ENCODE data around the gene MINAR2. TPM values are rescaled to one million over a fixed set of nuclear protein-coding genes. Genes with fewer than 3 reads are reported as not detected.

The MINAR2 gene
- total RNA-seq, 6 experiments from 2014 or later, result not detected

DNA sequence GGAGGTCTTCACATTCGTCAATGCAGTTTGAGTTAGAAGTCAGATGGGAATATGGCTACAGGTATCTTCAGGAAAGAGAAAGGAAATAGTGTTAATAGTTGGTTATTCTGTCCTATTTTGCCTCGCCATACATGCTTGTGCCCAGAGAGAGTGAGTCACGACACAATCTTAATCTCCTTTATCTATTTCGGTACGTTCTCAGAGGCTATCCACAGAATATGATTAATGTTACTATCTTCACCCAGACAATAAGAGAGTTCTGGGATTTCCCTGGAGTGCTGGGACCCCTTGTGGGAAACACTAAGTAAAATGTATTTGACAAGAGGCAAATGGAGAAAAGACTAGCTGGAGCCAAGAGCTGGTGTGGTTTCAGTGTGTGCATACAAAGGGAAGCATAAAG is 25.5 kb downstream of the MINAR2 start:
- H3K4me3 Mint-ChIP-seq, result no peak overlapping the region

DNA sequence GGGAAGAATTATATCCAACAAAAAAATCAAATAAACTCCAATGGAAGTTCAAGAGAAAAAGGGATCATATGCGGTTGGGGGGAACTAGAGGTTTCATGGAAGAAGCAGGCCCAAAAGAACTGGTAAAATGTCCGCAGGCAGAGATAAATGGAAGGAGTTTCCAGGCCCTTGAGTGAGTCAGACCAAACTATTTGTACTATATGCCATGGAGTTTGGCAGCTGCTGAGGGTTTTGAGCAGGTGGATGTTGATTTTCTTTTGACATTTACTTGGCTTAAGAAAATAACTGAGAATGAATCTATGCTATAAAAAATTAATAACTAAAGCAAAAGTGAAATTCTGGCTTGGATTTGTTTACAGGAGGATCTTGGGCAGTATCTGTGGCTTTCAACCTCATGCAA is 33.7 kb downstream of the MINAR2 start:
- DNase-seq, result no peak
- Mint-ChIP-seq H3K4me3 (no peak overlapping the region), H3K27me3 (ENCODE audit: insufficient read depth) (no peaks in the 10 kb centered on the region), H3K4me1 (ENCODE audit: low read depth) (no peaks in the 10 kb centered on the region), H3K9me3 (peaks cover 34% of the 10 kb centered on the region), H3K36me3 (ENCODE audit: low read depth) (no peaks in the 10 kb centered on the region), H3K27ac (no peak overlapping the region)
- no peak for TF ChIP-seq CTCF (IDR thresholded peaks at IDR 0.05)

More for the DNA sequence above, 25.5 kb downstream of the MINAR2 start:
- Mint-ChIP-seq H3K36me3 (ENCODE audit: low read depth) (no peaks in the 10 kb centered on the region), H3K4me1 (ENCODE audit: low read depth) (no peaks in the 10 kb centered on the region), H3K27me3 (ENCODE audit: insufficient read depth) (no peaks in the 10 kb centered on the region), H3K9me3 (peaks cover 5% of the 10 kb centered on the region), H3K27ac (no peak overlapping the region)
- TF ChIP-seq CTCF (IDR thresholded peaks at IDR 0.05), result no peak
- no peak for DNase-seq

DNA sequence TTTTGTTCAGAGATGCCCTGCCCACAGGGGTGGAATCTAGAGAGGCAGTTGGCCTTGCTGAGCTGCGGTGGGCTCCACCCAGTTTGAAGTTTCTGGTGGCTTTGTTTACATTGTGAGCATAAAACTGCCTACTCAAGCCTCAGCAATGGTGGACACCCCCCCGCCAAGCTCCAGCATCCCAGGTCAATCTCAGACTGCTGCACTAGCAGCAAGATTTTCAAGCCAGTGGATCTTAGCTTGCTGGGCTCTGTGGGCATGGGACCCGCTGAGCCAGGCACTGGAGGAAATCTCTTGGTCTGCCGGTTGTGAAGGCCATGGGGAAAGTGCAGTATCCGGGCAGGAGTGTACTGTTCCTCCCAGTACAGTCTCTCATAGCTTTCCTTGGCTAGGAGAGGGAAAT is 55.5 kb downstream of the MINAR2 start:
- Mint-ChIP-seq H3K27me3 (ENCODE audit: insufficient read depth) (no peaks in the 10 kb centered on the region), H3K9me3 (peaks cover 50% of the 10 kb centered on the region), H3K4me1 (ENCODE audit: low read depth) (no peaks in the 10 kb centered on the region), H3K36me3 (ENCODE audit: low read depth) (peaks cover 7% of the 10 kb centered on the region; the same call in 1 of the 2 replicates), H3K27ac (no peak overlapping the region), H3K4me3 (no peak overlapping the region)
- TF ChIP-seq CTCF (IDR thresholded peaks at IDR 0.05), result no peak
- no peak for DNase-seq

DNA sequence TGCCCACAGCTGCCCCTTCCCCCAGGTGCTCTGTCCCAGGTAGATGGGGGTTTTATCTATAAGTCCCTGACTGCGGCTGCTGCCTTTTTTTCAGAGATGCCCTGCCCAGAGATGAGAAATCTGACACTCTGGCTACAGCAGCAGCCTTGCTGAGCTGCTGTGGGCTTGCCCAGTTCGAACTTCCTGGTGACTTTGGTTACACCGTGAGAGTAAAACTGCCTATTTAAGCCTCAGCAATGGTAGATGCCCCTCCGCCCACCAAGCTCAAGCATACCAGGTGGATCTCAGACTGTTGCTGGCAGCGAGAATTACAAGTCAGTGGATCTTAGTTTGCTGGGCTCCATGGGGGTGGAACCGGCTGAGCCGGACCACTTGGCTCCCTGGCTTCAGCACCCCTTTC is 56.8 kb downstream of the MINAR2 start:
- H3K27ac Mint-ChIP-seq, result no peak overlapping the region
- DNase-seq, result no peak
- H3K27me3 Mint-ChIP-seq (ENCODE audit: insufficient read depth), result no peaks in the 10 kb centered on the region
- no peak overlapping the region for H3K4me3 Mint-ChIP-seq
- peaks cover 47% of the 10 kb centered on the region for H3K9me3 Mint-ChIP-seq
- TF ChIP-seq CTCF (IDR thresholded peaks at IDR 0.05), result no peak
- H3K36me3 Mint-ChIP-seq (ENCODE audit: low read depth), result no peaks in the 10 kb centered on the region
- H3K4me1 Mint-ChIP-seq (ENCODE audit: low read depth), result no peaks in the 10 kb centered on the region

DNA sequence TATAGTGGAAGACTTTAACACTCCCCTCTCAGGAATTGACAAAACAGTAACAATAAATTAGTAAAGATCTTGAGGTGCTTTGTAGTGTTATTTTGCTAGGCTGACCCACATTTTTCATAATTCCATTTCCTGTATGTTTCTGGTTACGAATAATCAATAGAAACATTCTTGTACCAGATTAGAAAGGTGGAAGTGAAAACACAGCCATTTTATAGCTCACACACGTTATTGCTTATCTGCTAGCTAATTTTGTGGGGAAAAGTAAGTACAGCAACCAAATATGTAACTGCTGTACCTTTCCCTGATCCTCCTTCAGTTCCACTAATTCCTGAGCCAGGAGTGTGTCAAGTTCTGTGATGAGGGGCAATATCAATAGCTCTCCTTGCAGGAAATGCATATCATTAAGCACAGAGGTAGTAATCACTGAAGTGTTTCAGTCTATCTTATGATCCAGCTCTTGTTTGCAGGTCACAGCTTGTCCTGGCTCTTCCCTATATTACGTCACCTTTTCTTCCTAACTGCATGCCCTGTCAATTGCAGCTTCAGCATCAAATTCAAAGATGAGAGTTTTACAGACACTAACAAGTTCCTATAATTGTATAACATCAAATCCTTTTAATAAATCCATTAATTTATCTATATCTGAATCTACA is 59.4 kb downstream of the MINAR2 start:
- Mint-ChIP-seq H3K27ac (no peak overlapping the region), H3K36me3 (ENCODE audit: low read depth) (no peaks in the 10 kb centered on the region), H3K4me3 (no peak overlapping the region)

More for the DNA sequence above, 59.4 kb downstream of the MINAR2 start:
- H3K9me3 Mint-ChIP-seq, result peaks cover 44% of the 10 kb centered on the region
- DNase-seq, result no peak
- no peaks in the 10 kb centered on the region for H3K27me3 Mint-ChIP-seq (ENCODE audit: insufficient read depth)
- TF ChIP-seq CTCF (IDR thresholded peaks at IDR 0.05), result no peak
- H3K4me1 Mint-ChIP-seq (ENCODE audit: low read depth), result no peaks in the 10 kb centered on the region

Other genes starting within 250 kb of the MINAR2 start
- under 1 TPM in 4 of 6 experiments, not detected in 2; 0.07 to 0.19 (median 0.07) TPM for gene CHSY3, start 156.4 kb downstream of the MINAR2 start, total RNA-seq (2021; fragmentation: NEBNext Ultra II Directional; extraction: Animal tissue kit (Norgen Biotek cat#: 25700))

Measured in HFFc6 (cell line).